HT1080 (cell line): ENCODE results near the gene OGFR. TPM values are rescaled to one million over a fixed set of nuclear protein-coding genes. Genes with fewer than 3 reads are reported as not detected.

Experiments used
- DNase-seq: peaks from one replicate; pipeline ENCODE4 v3.0.0-alpha.2; 2015; ENCODE audit warnings: low read depth
- total RNA-seq: library from RNA; depleted of rRNA; stranded (reverse); fragments of >200 nt; shearing (Covaris generic); gene quantifications from 2 replicates; pipeline ENCODE4 v1.2.3, GENCODE V29; 2014

The OGFR gene
- total RNA-seq, 1 experiment from 2014 or later: 86.7 TPM

- no peak for DNase-seq
These were observed 20.1 kb downstream of the OGFR start for GRCh38 chr20:62824476-62825332.

DNA sequence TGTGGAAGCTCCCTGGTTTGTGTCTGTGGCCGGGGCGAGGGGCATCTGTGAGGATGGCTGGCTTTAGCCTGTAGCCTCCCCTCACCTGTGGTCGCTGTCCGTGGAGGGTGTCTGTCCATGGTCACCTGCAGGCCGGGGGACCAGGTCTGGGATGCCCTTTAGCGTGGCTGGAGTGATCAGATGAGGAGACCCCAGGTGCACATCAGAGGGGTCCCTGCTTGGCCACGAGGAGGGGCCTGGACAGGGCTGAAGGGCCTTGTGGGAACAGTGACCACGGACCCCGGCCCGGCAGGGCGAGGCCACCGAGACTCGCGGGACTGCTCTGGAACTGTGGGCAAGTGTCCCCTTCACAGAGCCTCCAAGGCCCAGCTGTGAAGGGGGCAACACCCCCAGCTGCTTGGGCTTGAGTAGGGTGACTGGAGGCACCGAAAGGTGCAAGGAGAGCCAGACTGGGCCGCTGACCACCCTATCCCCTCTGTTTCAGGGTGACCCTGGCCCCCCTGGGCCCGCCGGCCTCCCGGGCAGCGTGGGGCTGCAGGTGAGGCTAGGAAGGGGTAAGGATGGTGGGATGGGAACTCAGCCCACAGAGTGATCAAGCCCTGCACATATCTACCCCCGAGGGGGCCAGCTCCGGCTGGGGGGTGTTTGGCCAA is 20.8 kb downstream of the OGFR start:
- no peak for DNase-seq

DNA sequence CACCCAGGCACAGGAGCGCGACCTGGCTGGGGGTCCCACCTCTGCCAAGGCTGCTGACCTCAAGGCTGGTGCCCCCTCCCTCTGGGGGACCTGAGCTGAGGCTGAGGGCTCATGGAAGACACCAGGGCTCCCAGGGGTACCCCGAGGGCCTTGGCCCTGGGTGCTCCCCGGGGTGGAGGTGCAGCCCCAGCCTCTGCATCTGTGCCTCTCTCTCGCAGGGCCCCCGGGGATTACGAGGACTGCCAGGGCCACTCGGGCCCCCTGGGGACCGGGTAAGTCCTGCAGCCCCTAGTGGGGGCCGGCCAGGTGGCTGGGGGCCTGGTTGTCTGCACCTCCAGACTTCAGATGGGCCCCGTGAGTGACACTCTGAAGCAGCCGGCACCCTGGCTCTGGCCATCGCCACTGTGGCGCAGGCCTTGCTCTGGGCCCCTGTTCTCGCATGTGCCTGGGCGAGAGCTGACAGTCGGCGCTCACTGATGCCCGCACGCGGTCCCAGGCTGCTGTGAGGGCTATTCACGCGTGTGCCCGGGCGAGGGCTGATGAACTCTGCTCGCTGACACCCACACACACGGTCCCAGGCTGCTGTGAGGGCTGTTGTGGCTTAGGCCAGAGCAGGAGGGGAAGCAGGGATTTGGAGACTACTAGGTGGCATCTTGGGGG is 21.5 kb downstream of the OGFR start:
- no peak for DNase-seq

- DNase-seq: no peak
These were observed 22.1 kb downstream of the OGFR start for GRCh38 chr20:62826646-62827310.

DNA sequence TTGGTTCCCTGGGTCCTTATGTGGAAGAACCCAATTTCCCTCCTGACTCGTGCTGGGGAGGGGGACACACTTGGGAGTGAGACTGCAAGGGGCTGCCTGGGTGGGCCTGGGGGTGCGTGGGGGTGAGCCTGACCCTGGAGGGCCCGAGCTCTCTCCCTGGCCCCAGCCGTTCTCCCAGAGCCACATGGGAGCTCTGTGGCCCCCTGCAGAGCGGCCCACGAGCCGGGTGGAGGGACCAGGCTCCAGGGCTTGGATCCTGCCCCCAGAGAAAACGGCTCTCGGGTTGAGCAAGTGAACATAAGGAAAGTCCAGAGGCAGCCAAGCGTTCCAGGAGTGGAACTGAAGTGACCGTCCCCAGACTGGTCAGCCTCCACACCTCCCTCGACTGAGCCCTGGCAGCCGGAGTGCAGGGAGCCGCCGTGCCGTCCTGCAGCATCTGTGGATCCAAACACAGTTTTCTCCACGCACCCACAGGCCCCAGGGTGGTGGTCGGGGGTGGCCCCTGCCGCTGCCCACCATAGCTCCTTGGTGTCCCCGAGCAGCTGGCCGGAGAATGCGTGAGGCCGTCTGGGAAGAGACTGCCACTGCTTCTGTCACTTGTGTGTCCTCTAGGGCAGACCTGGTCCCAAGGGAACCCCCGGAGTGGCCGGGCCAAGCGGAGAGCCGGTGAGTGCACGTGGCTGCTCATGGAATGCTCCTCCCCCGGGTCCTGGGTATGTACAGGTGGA is 22.8 kb downstream of the OGFR start:
- no peak for DNase-seq

DNA sequence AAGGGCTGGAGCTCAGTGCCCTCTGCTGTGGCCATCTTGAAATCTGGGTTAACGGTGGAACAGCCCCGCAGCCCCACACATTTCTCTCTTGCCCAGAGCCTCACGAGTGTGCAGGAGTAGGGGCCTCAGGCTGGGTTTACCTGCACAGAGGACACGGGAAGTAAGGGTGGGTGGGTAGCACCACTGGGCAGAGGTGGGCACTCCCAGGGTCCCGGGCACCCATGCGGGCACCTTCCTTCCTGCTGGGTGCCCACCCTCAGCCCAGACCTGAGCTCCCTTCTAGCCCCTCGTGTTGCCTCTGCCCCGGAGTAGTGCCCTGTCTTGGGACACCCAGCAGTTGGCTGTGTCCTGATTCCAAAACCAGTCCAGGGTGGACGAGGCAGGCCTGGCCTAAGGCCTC is 23.4 kb downstream of the OGFR start:
- DNase-seq: no peak

- DNase-seq: no peak
These were observed 24.0 kb downstream of the OGFR start for GRCh38 chr20:62828511-62829230.

- no peak for DNase-seq
These were observed 24.9 kb downstream of the OGFR start for GRCh38 chr20:62829231-62830230.

DNA sequence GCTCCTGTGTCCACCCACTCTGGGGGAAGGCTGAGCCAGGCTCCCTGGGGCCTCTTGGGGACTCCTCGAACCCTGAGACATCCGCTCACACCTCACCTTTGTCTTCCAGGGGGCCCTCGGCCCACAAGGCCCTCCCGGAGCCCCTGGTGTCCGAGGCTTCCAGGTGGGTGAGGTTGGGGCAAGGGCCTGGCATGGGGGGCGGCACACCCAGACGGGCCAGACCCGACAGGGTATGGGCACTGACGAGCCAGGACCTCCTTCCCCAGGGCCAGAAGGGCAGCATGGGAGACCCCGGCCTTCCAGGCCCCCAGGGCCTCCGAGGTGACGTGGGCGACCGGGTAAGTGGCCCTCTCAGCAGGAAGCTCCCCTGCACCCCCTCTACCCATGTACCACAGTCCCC is 25.6 kb downstream of the OGFR start:
- DNase-seq: no peak

DNA sequence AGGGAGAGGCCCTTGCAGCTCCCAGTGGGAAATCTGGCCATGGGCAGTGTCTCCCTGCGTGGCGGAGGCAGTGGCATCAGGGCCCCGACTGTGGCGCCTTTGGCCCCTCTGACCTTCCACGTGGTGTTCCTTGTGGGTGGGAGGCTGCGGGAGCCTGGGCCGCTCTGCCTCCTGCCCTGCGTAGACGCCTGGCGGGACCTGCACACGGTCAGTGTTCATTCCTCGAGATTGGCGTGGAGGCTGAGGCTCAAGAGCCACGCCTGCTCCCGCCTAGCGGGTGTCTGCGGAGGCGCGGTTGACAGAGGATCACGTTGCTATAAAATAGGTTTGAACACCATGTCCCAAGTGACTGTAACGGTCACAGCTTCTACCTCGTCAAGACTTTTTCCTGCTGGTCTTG is 26.2 kb downstream of the OGFR start:
- DNase-seq: no peak

GRCh38 chr20:62831361-62831788 is 26.7 kb downstream of the OGFR start:
- no peak for DNase-seq

- DNase-seq: no peak
These were observed 27.2 kb downstream of the OGFR start for GRCh38 chr20:62831854-62832211.

DNA sequence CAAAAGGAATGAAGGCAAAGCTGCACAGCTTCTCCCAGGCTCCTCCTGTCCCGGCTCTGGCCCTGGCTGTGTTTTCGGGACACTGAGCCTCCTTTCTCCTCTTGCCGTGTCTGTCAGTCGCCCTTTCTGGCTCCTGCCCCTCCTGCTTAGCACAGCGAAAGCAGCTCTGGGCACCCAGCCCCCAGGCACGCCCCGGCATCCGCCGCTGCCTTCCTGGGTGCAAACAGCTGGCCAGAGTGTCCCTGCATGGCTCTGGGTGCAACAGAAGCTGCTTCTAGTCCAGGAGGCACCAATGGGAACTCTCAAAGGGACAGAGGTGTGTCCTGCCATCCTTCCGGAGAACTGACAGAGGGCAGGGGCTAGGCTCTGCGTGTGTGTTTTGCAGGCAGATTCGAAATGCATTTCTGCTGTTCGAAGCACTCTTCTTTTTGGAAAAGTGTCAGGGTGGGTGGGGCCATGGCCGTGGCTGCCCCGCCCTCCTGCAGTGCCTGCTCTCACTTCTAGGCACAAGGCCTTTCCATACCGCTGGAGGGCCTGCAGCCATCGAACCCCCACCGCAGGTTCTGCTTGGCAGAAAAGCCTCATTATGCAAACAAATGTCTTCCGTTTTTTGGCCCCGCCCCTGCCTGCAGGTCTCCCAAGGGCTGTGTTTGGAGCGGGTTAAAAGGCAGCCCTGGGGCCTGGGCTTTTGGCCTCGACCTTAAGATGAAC is 27.7 kb downstream of the OGFR start:
- DNase-seq: no peak

GRCh38 chr20:62832951-62833391 is 28.3 kb downstream of the OGFR start:
- no peak for DNase-seq

GRCh38 chr20:62834967-62835730 is 30.5 kb downstream of the OGFR start:
- no peak for DNase-seq

- no peak for DNase-seq
These were observed 31.6 kb downstream of the OGFR start for GRCh38 chr20:62835931-62836861.
